GM06990 (cell line): Measurements from ENCODE around the gene GNPDA1.

Experiments used
- DNase-seq: peaks from one replicate; pipeline ENCODE4 v3.0.0-alpha.2; 2011; ENCODE audit not compliant: insufficient read length; ENCODE audit errors: extremely low read depth
- H3K27me3 ChIP-seq: replicated peaks from 2 replicates; pipeline ENCODE4 v1.6.0; 2011; ENCODE audit warnings: low read length; ENCODE audit not compliant: control insufficient read depth, insufficient read depth
- H3K36me3 ChIP-seq: 2 replicates; pipeline ENCODE4 v1.5.1; 2011; ENCODE audit warnings: low read length; ENCODE audit not compliant: control insufficient read depth, insufficient read depth
- H3K4me3 ChIP-seq: replicated peaks from 2 replicates; pipeline ENCODE4 v1.5.1; 2011; ENCODE audit warnings: low read depth, mild to moderate bottlenecking, control low read depth, low read length
- CTCF ChIP-seq: IDR thresholded peaks from 2 replicates; pipeline ENCODE4 v1.5.1; 2011; ENCODE audit warnings: low read length, control low read depth, mild to moderate bottlenecking, inconsistent platforms; ENCODE audit not compliant: insufficient read depth, poor library complexity, severe bottlenecking

The GNPDA1 gene

GRCh38 chr5:141973871-141974595 is 38.8 kb downstream of the GNPDA1 start:
- peaks cover 2% of the 10 kb centered on the region for H3K36me3 ChIP-seq
- TF ChIP-seq CTCF, result no peak
- no peak for DNase-seq
- no peaks in the 10 kb centered on the region for H3K27me3 ChIP-seq
- no peak overlapping the region for H3K4me3 ChIP-seq

DNA sequence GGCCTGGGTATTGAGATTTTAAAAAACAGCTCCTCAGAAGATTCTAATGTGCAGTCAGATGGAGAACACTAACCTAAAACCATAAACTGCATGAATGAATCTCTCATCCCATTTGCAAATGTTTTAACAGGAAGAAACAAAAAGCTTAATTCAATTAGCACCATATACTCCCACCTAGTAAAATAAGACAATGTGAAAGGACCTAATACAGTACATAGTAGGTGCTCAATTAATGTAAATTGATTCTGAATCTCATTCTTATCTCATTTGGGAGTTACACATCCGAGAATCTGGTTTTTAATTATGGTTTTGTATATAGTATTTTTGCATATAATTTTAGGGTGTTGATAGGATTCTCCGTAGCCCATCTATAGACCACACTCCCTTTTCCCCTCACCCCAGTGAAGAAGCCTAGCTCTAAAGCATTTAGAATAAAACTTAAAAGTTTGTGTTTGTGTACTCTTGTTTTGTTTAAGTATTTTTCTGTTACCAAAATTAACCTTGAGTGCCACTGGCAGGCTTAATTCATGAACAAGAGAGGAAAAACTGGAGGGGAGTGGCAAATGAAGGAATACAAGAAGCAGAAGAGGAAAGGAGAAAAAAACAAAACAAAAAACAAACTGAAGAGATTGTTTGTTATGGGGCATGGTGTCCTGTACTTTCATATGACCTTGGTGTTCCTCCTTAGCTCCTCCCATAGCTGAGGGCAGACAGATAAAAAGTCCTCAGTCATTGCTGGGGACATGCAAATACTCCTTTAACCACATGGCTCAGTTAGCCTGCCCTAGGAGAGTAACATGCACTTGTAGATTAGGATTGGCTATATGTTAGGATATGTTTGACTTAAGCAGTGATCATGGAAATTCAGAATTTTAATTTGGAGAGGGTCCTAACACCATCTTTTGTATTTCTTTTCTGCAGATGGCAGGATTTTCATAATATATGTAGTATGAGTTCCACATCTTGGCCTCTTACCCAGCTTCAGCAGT is 42.8 kb downstream of the GNPDA1 start:
- H3K4me3 ChIP-seq, result peak overlapping the region; percentile 86
- no peaks in the 10 kb centered on the region for H3K27me3 ChIP-seq
- no peaks in the 10 kb centered on the region; the same call in 1 of the 2 replicates for H3K36me3 ChIP-seq
- peak; percentile 37 for DNase-seq
- no peak for TF ChIP-seq CTCF

GRCh38 chr5:141968914-141969608 is 43.8 kb downstream of the GNPDA1 start, which contains the start of gene RNF14:
Gene RNF14 (plus strand): TSS chr5:141969105. CDS start chr5:141973589, 4,484 bp downstream.
- Histone ChIP-seq H3K27me3 (no peaks in the 10 kb centered on the region), H3K4me3 (peak within 1 kb of the TSS; percentile 86), H3K36me3 (no peaks in the 10 kb centered on the region; the same call in 1 of the 2 replicates)
- peak; percentile 89 for TF ChIP-seq CTCF
- DNase-seq, result peak; percentile 97

GRCh38 chr5:141966963-141967333 is 45.9 kb downstream of the GNPDA1 start:
- no peak for DNase-seq
- Histone ChIP-seq H3K36me3 (no peaks in the 10 kb centered on the region), H3K4me3 (no peak overlapping the region; the same call in 1 of the 2 replicates), H3K27me3 (no peaks in the 10 kb centered on the region)
- TF ChIP-seq CTCF, result no peak

DNA sequence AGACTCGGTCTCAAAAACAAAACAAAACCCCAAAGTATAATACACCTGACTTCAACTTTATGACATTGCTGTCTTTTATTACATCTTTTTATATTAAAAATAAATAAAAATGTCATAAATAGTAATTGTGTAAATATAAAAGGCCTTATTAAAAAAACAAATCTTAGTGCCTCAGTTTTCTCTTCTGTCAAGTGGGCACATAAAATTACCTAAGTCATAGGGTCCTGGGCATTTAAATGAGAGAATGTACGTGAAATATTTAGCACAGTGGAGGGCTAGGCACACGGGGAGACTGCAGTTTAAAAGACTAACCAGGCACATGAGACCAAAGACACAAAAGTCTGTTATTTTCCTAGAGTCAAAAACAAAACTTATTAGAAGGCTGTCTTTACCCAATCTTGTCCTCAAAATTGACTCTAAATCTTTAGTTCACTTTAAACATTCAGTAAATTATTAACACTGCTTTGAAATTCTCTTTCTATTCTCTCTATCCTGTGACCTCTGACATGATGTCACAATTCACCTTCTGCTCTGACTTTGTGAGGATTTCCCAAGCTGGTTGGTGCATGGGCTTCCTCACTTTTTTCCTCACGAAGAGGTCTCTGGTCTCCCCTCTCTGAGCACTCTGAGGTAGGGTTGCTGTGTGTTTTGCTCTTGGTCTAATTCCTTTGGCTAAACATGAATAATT is 46.4 kb downstream of the GNPDA1 start:
- Histone ChIP-seq H3K4me3 (no peak overlapping the region; the same call in 1 of the 2 replicates), H3K27me3 (no peaks in the 10 kb centered on the region), H3K36me3 (no peaks in the 10 kb centered on the region)
- TF ChIP-seq CTCF, result no peak
- no peak for DNase-seq
